ENCODE results near the gene MYOC. TPM values are rescaled to one million over a fixed set of nuclear protein-coding genes. Genes with fewer than 3 reads are reported as not detected.

MYOC gene
- total RNA-seq, 1 donor from 2014 or later: not detected

GRCh38 chr1:171597203-171597602 lies 55.3 kb downstream of the MYOC start:
- FAIRE-seq: no peak
- Histone ChIP-seq H3K79me2 (ENCODE audit: insufficient read depth, low read length) (no peaks in the 10 kb centered on the region), H3K27ac (ENCODE audit: low read depth, low read length) (no peak overlapping the region), H4K20me1 (ENCODE audit: insufficient read depth, low read length) (no peaks in the 10 kb centered on the region), H3K4me3 (ENCODE audit: insufficient read depth, low read depth, low read length) (no peak overlapping the region), H3K9me3 (ENCODE audit: insufficient read depth, low read depth, low read length) (no peaks in the 10 kb centered on the region), H3K27me3 (ENCODE audit: insufficient read depth, low read length) (no peaks in the 10 kb centered on the region), H3K36me3 (ENCODE audit: insufficient read depth, low read length) (peaks cover 4% of the 10 kb centered on the region), H3K4me2 (ENCODE audit: low read length) (no peak overlapping the region), H3K4me1 (ENCODE audit: insufficient read depth, low read length) (no peaks in the 10 kb centered on the region), H2AFZ (ENCODE audit: low read depth, low read length) (no peak overlapping the region), H3K9ac (ENCODE audit: low read length) (no peak overlapping the region)
- H3K4me1 Mint-ChIP-seq (ENCODE audit: low read depth, unreplicated experiment): peaks cover 6% of the 10 kb centered on the region
- H3K36me3 Mint-ChIP-seq (ENCODE audit: low read depth, unreplicated experiment): peaks cover 19% of the 10 kb centered on the region
- H3K27me3 Mint-ChIP-seq (ENCODE audit: low read depth, unreplicated experiment): no peaks in the 10 kb centered on the region
- TF ChIP-seq EZH2 (IDR thresholded peaks at IDR 0.05; ENCODE audit: insufficient read depth, low read length) (no peak), CTCF (IDR thresholded peaks at IDR 0.05; ENCODE audit: insufficient read depth, low read depth, low read length) (no peak)
- no peak overlapping the region for H3K27ac Mint-ChIP-seq (ENCODE audit: unreplicated experiment)
- H3K4me3 Mint-ChIP-seq (ENCODE audit: unreplicated experiment): no peak overlapping the region
- no peak for DNase-seq (ENCODE audit: low read depth)
- no peaks in the 10 kb centered on the region for H3K9me3 Mint-ChIP-seq (ENCODE audit: unreplicated experiment)

GRCh38 chr1:171596705-171597104 lies 55.8 kb downstream of the MYOC start:
- Histone ChIP-seq H3K4me3 (ENCODE audit: insufficient read depth, low read depth, low read length) (no peak overlapping the region), H2AFZ (ENCODE audit: low read depth, low read length) (no peak overlapping the region), H3K27me3 (ENCODE audit: insufficient read depth, low read length) (no peaks in the 10 kb centered on the region), H3K4me1 (ENCODE audit: insufficient read depth, low read length) (no peaks in the 10 kb centered on the region), H3K36me3 (ENCODE audit: insufficient read depth, low read length) (peaks cover 9% of the 10 kb centered on the region), H4K20me1 (ENCODE audit: insufficient read depth, low read length) (no peaks in the 10 kb centered on the region), H3K9me3 (ENCODE audit: insufficient read depth, low read depth, low read length) (no peaks in the 10 kb centered on the region), H3K9ac (ENCODE audit: low read length) (no peak overlapping the region), H3K27ac (ENCODE audit: low read depth, low read length) (no peak overlapping the region), H3K79me2 (ENCODE audit: insufficient read depth, low read length) (no peaks in the 10 kb centered on the region), H3K4me2 (ENCODE audit: low read length) (no peak overlapping the region)
- TF ChIP-seq EZH2 (IDR thresholded peaks at IDR 0.05; ENCODE audit: insufficient read depth, low read length): no peak
- TF ChIP-seq CTCF (IDR thresholded peaks at IDR 0.05; ENCODE audit: insufficient read depth, low read depth, low read length): no peak
- no peak for FAIRE-seq
- peaks cover 6% of the 10 kb centered on the region for H3K4me1 Mint-ChIP-seq (ENCODE audit: low read depth, unreplicated experiment)
- no peak for DNase-seq (ENCODE audit: low read depth)
- H3K9me3 Mint-ChIP-seq (ENCODE audit: unreplicated experiment): no peaks in the 10 kb centered on the region
- H3K27ac Mint-ChIP-seq (ENCODE audit: unreplicated experiment): no peak overlapping the region
- H3K36me3 Mint-ChIP-seq (ENCODE audit: low read depth, unreplicated experiment): peaks cover 19% of the 10 kb centered on the region
- no peak overlapping the region for H3K4me3 Mint-ChIP-seq (ENCODE audit: unreplicated experiment)
- no peaks in the 10 kb centered on the region for H3K27me3 Mint-ChIP-seq (ENCODE audit: low read depth, unreplicated experiment)

GRCh38 chr1:171596119-171596518 lies 56.4 kb downstream of the MYOC start:
- H3K79me2 ChIP-seq (ENCODE audit: insufficient read depth, low read length): no peaks in the 10 kb centered on the region
- H3K4me3 Mint-ChIP-seq (ENCODE audit: unreplicated experiment): no peak overlapping the region
- H3K36me3 Mint-ChIP-seq (ENCODE audit: low read depth, unreplicated experiment): peaks cover 24% of the 10 kb centered on the region
- DNase-seq (ENCODE audit: low read depth) (no peak), FAIRE-seq (no peak)
- no peak overlapping the region for H3K27ac ChIP-seq (ENCODE audit: low read depth, low read length)
- no peak overlapping the region for H3K4me3 ChIP-seq (ENCODE audit: insufficient read depth, low read depth, low read length)
- H3K27me3 ChIP-seq (ENCODE audit: insufficient read depth, low read length): no peaks in the 10 kb centered on the region
- TF ChIP-seq CTCF (IDR thresholded peaks at IDR 0.05; ENCODE audit: insufficient read depth, low read depth, low read length) (no peak), EZH2 (IDR thresholded peaks at IDR 0.05; ENCODE audit: insufficient read depth, low read length) (no peak)
- peaks cover 15% of the 10 kb centered on the region for H3K36me3 ChIP-seq (ENCODE audit: insufficient read depth, low read length)
- H3K27me3 Mint-ChIP-seq (ENCODE audit: low read depth, unreplicated experiment): no peaks in the 10 kb centered on the region
- H2AFZ ChIP-seq (ENCODE audit: low read depth, low read length): no peak overlapping the region
- no peaks in the 10 kb centered on the region for H4K20me1 ChIP-seq (ENCODE audit: insufficient read depth, low read length)
- H3K9me3 Mint-ChIP-seq (ENCODE audit: unreplicated experiment): no peaks in the 10 kb centered on the region
- no peak overlapping the region for H3K4me2 ChIP-seq (ENCODE audit: low read length)
- no peak overlapping the region for H3K9ac ChIP-seq (ENCODE audit: low read length)
- H3K27ac Mint-ChIP-seq (ENCODE audit: unreplicated experiment): no peak overlapping the region
- H3K4me1 ChIP-seq (ENCODE audit: insufficient read depth, low read length): no peaks in the 10 kb centered on the region
- H3K9me3 ChIP-seq (ENCODE audit: insufficient read depth, low read depth, low read length): no peaks in the 10 kb centered on the region
- peaks cover 6% of the 10 kb centered on the region for H3K4me1 Mint-ChIP-seq (ENCODE audit: low read depth, unreplicated experiment)

Measured in astrocyte (in vitro differentiated cells and primary cell).